ENCODE data around the gene C10orf120.
A peak's percentile ranks its signal among the peaks of the same experiment; 100 is the strongest.

C10orf120 gene

GRCh38 chr10:122699796-122700455 lies at the start of gene C10orf120:
TSS of gene C10orf120 (minus strand) at chr10:122699846. CDS start at chr10:122699790, 56 bp downstream.
- no peak for DNase-seq

DNA sequence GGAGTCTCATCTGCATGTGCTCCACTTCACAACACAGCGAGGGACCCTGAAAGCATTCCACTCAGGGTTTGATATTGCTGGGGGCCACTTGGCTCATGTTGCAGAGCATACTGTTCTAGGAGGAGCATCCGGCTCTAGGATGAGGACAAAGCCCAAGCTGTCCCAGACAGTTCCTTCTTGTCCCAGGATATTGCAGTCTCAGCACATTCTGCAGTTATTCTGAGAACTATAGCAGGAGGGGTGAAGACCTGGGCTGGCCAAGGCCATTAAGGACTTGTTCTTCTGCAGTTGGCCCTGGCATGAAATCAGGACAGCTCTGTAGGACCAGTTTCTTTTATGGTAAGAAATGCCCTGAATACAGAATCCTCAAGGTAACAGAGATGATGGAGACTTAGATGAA lies 48.9 kb upstream of the C10orf120 start:
- no peak for DNase-seq

DNA sequence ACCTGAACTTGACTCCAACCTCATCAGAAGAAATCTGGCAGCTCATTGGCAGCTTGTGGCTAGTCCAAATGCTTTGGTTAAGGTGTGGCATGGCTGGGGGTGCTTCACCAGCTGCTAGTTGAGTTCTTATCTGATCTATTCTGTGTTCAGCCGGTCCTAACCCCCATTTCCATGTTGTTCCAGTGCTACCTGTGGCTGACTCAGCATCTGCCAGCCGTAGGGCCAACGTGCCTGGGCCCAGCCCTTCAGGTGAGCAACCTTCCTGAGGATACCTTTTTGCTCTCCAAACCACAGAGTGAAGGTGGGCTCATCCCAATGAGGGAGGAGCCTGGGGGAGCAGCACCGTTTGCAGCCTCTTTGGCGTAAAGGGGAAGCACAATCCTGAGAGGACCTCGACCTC lies 46.8 kb upstream of the C10orf120 start:
- DNase-seq: no peak

GRCh38 chr10:122744257-122744656 lies 44.6 kb upstream of the C10orf120 start:
- DNase-seq: no peak

GRCh38 chr10:122740640-122741039 lies 41.0 kb upstream of the C10orf120 start:
- no peak for DNase-seq

GRCh38 chr10:122738031-122738430 lies 38.4 kb upstream of the C10orf120 start:
- DNase-seq: no peak

- no peak for DNase-seq
Measured at GRCh38 chr10:122733931-122734665, 34.5 kb upstream of the C10orf120 start.

GRCh38 chr10:122733443-122733842 lies 33.8 kb upstream of the C10orf120 start:
- no peak for DNase-seq

DNA sequence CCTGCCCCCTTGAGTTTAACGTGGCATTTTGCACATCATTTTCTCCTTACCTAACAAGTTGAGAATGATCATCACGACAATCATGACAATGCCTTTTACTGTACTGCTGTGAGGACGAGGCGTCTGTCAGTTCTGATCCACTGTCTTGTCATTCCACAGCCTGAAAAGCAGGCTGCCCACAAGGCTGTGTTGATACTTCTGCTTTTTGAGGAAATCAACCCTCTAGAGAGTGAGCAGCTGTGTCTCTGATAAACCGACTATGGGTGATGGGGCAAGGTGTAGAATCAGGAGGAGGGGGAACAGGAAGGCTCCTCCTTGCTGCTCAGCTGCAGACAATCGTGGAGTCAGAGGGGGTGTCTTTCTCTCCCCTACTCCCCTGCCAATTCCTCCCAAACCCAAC lies 30.6 kb upstream of the C10orf120 start:
- DNase-seq: no peak

GRCh38 chr10:122729126-122729525 lies 29.5 kb upstream of the C10orf120 start:
- DNase-seq: no peak

DNA sequence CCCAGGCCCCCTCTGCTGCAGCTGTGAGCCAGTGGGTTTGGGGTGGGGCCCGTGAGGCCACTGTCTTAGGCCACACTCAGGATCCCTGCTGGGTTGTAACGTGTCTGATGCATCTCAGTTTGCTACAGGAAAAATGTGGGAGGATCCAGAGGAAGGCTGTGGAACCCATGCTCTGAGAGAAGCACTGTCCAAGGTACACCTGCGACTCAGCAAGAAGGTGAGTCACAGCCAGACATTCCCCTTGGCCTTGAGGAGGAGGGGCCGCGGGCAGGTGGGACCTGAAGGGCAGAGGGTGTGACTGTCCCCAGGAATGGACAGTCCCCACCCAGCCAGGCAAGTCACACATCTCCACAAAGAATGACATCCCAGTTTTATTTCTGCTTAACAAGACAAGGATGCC lies 27.8 kb upstream of the C10orf120 start:
- DNase-seq: no peak

DNA sequence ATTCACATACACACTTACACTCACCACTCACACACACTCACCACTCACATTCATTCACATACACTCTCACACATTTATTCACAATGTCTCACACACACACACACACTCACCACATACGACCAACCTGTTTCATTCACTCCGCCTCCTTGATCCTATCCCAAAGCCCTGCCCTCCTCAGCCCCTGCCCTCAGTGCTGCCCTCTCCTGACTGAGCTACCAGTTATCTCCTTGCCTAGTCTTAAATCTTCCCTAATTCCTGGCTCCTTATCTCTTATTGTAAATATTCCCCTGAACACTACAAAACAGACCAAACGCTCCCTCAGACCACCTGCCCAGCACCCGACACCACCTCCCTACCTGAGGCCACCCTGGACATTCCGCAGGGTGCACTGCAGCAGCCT lies 26.1 kb upstream of the C10orf120 start:
- DNase-seq: no peak

DNA sequence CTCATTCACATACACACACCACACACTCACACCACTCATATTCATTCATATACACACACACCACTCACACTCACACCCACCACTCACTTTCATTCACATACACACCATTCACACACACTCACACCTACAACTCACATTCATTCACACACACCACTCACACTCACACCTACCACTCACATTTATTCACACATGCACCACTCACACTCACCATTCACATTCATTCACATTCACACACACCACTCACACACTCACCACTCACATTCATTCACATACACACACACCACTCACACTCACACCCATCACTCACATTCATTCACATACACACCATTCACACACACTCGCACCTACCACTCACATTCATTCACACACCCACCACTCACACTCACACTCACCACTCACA lies 25.4 kb upstream of the C10orf120 start:
- DNase-seq: no peak

- DNase-seq: no peak
Measured at GRCh38 chr10:122721111-122721510, 21.5 kb upstream of the C10orf120 start.

GRCh38 chr10:122716025-122716424 lies 16.4 kb upstream of the C10orf120 start:
- DNase-seq: no peak

- no peak for DNase-seq
Measured at GRCh38 chr10:122715576-122715975, 15.9 kb upstream of the C10orf120 start.

- DNase-seq: no peak
Measured at GRCh38 chr10:122713091-122713885, 13.6 kb upstream of the C10orf120 start.

DNA sequence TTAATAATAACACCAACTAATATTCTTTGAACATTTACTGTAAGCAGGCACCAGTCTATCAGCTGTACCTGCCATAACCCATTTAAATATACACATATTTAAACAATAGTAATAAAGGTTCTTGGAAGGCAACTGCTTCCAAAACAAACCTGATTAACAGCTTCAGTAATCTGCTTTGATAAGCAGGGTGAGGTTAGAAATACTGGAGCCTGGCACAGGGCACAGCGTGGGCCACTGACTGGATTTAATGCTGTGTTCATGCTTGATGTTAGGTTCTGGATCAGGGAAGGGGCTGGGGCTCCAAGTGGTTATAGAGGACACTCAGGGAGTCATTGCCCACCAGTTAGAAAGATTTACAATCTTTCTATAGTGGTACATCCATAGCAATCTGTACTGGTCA lies 10.9 kb upstream of the C10orf120 start:
- DNase-seq: no peak

DNA sequence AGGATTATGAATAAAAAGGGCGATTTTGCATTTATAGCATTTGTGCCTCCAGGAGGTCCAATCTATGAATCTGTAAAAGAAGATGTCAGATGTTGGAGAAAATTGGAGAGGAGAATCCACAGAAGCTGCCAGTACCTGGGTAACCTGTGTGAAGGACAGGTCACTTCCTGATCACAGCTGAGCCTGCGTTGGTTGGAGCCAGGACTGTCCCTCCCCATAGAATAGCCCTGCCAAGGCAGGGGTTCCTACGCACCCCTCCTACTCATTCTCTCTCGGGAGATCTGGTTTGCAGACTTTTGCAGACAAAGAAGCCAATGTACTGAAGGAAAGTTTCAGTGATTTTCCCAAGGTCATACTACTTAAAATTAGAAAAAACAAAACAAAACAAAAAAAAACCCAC lies 10.3 kb upstream of the C10orf120 start:
- no peak for DNase-seq

- no peak for DNase-seq
Measured at GRCh38 chr10:122707535-122707934, 7.9 kb upstream of the C10orf120 start.

DNA sequence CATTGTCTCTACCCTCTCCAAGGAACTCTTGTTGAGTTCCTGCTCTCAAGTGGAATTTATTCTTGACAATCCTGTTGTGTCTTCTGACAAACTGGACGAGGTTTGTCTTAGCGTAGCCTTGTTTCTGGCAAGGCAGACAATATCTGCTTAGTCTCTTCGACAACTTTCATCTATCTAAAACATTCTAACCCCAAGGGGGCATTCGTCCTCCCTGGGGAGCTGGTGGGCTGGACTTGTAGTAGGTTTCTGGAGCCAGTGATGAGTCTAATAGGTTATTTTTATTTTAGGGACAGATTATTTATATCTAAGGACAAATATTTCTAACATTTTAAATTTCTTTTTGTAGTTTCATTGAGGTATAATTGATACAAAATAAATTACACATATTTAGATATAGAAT lies 7.3 kb upstream of the C10orf120 start:
- DNase-seq: no peak

- no peak for DNase-seq
Measured at GRCh38 chr10:122706467-122706866, 6.8 kb upstream of the C10orf120 start.

DNA sequence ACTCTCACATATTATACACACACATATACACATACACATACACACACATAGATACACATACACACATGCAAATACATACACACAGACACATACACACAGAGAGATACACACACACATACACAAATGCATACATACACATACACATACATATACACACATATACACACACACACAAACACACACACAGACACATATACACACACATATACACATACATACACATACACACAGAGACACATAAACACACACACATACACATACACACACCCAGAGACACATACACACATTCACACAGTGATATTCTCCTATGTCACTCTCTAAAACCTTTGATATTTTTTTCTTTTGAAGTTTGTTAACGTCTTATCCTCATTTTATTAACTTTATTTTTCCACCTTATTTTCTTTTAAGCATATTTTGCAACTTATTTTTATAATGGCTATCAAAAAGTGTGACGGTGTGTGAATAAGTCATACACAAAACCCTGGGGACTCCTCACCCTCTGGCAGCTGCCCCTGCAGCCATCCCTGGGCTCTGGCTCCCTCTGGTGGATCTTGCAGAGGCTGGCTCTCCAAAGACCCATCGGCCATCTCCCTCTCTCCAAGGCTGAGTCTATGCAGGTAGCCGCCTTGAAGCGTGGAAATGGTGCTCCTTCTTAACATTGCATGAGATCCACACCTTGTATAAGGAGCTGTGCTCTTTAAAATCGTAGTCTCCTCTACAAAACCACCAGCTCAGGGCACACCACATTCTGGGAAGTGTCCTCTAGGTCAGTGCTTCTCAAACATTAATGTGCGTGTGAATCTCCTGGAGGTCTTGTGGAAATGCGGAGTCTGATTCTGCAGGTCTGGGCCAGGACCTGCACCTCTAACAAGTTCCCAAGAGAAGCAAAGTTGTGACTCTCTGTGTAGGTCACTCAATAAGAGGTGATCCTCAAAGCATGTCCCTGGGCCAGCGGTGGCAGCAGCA lies 4.1 kb upstream of the C10orf120 start:
- peak; percentile 69 for DNase-seq
